Endothelial cell of umbilical vein (primary cell): ENCODE results near the gene CIDEA. TPM values are rescaled to one million over a fixed set of nuclear protein-coding genes. Genes with fewer than 3 reads are reported as not detected.

ENCODE experiments used
- BruUV-seq: library from RNA; stranded (reverse); fragments of 400-500 nt; replicated peaks from 2 replicates; lab custom pipeline; 2021; lab: Mats Ljungman, UMichigan
- CTCF ChIA-PET: fragments of 300-600, 350-600 bp; sonication (Branson Sonifier 250); formaldehyde crosslinking; loops from one replicate; lab custom pipeline; 2021; ENCODE audit warnings: antibody characterized with exemption, inconsistent platforms; lab: Charles Lee
- POLR2A ChIA-PET: fragments of 300-600, 350-600 bp; sonication (Branson Sonifier 250); formaldehyde crosslinking; loops from one replicate; lab custom pipeline; 2021; ENCODE audit warnings: antibody characterized with exemption, inconsistent platforms; lab: Charles Lee
- DNase-seq: peaks from one replicate; pipeline ENCODE4 v3.0.0-alpha.2; 2011; ENCODE audit warnings: low read depth, low spot score
- FAIRE-seq: peaks from 2 replicates; lab custom pipeline; 2011; peaks lifted over from hg19 to GRCh38; lab: Jason Lieb, UNC
- H2AFZ ChIP-seq: 2 replicates; pipeline ENCODE4 v1.6.0; 2012; ENCODE audit warnings: low read depth, low read length, control low read depth, inconsistent platforms
- H3K27ac ChIP-seq: 2 replicates; pipeline ENCODE4 v1.5.1; 2011; ENCODE audit warnings: low read depth, mild to moderate bottlenecking, control low read depth, low read length, moderate library complexity; ENCODE audit not compliant: insufficient read depth
- H3K27me3 ChIP-seq, 2 experiments: 2 replicates each; pipeline versions ENCODE4 v1.6.0 to v1.6.1; 2011; ENCODE audit warnings: low read length in 2 of 2, mixed read lengths in 1 of 2; ENCODE audit not compliant: control insufficient read depth in 2 of 2, insufficient read depth in 2 of 2
- H3K36me3 ChIP-seq, 2 experiments: 2 replicates in 1 of 2; 3 replicates in 1 of 2; pipeline ENCODE4 v1.5.1; 2011; ENCODE audit warnings: low read length in 2 of 2, mild to moderate bottlenecking in 1 of 2, moderate library complexity in 1 of 2; ENCODE audit not compliant: control insufficient read depth in 2 of 2, insufficient read depth in 2 of 2; ENCODE audit errors: extremely low read depth in 1 of 2
- H3K4me1 ChIP-seq: 3 replicates; pipeline ENCODE4 v1.5.1; 2011; ENCODE audit warnings: mild to moderate bottlenecking, low read length; ENCODE audit not compliant: control insufficient read depth, insufficient read depth; ENCODE audit errors: extremely low read depth
- H3K4me2 ChIP-seq: 2 replicates; pipeline ENCODE4 v1.6.1; 2011; ENCODE audit warnings: low read length, control low read depth, mixed read lengths; ENCODE audit not compliant: insufficient read depth
- H3K4me3 ChIP-seq, 3 experiments: fragments of 200-600 bp in 1 of 3; sonication (generic), shearing (Covaris generic) in 1 of 3; replicated peaks in 1 of 3; 2 replicates each; pipeline ENCODE4 v1.5.1; 2011 to 2016; ENCODE audit warnings: control low read depth in 3 of 3, low read length in 3 of 3, mild to moderate bottlenecking in 2 of 3, inconsistent platforms in 1 of 3, low read depth in 1 of 3, moderate library complexity in 1 of 3; ENCODE audit not compliant: insufficient read depth in 1 of 3
- H3K79me2 ChIP-seq: 2 replicates; pipeline ENCODE4 v1.6.0; 2012; ENCODE audit warnings: low read length, inconsistent platforms; ENCODE audit not compliant: control insufficient read depth, insufficient read depth
- H3K9ac ChIP-seq: replicated peaks from 2 replicates; pipeline ENCODE3; 2011; ENCODE audit warnings: low read length, control low read depth; ENCODE audit not compliant: insufficient read depth; ENCODE audit errors: extremely low read depth
- H3K9me1 ChIP-seq: replicated peaks from 3 replicates; pipeline ENCODE4 v1.6.0; 2011; ENCODE audit warnings: mild to moderate bottlenecking, low read length; ENCODE audit not compliant: control insufficient read depth, insufficient read depth; ENCODE audit errors: extremely low read depth
- H3K9me3 ChIP-seq: replicated peaks from 2 replicates; pipeline ENCODE4 v1.5.1; 2012; ENCODE audit warnings: low read length, inconsistent platforms; ENCODE audit not compliant: control insufficient read depth, insufficient read depth
- H4K20me1 ChIP-seq: replicated peaks from 2 replicates; pipeline ENCODE3; 2011; ENCODE audit warnings: mild to moderate bottlenecking, low read length; ENCODE audit not compliant: control insufficient read depth, insufficient read depth; ENCODE audit errors: extremely low read depth
- CTCF ChIP-seq, 2 donors: IDR thresholded peaks; 1 replicate in 1 of 2; 2 replicates in 1 of 2; pipeline ENCODE4 v1.5.1; 2011; ENCODE audit warnings: low read length in 2 of 2, mild to moderate bottlenecking in 2 of 2, moderate library complexity in 2 of 2, control low read depth in 1 of 2, inconsistent platforms in 1 of 2, low read depth in 1 of 2; ENCODE audit not compliant: insufficient read depth in 1 of 2; ENCODE audit errors: extremely low read depth in 1 of 2
- EZH2 ChIP-seq: IDR thresholded peaks from 2 replicates; pipeline ENCODE4 v1.6.1; 2012; ENCODE audit warnings: borderline replicate concordance, low read depth, mild to moderate bottlenecking, moderate library complexity, low read length, inconsistent platforms; ENCODE audit not compliant: severe bottlenecking
- FOS ChIP-seq: IDR thresholded peaks from 2 replicates; pipeline ENCODE4 v1.6.1; 2011; ENCODE audit warnings: mild to moderate bottlenecking, low read length, moderate library complexity, borderline replicate concordance; ENCODE audit not compliant: insufficient read depth
- GATA2 ChIP-seq: IDR thresholded peaks from 2 replicates; pipeline ENCODE4 v1.7.0; 2011; ENCODE audit warnings: low read depth, mild to moderate bottlenecking, moderate library complexity, mixed read lengths, low read length; ENCODE audit not compliant: insufficient read length, insufficient read depth
- JUN ChIP-seq: IDR thresholded peaks from 2 replicates; pipeline ENCODE4 v1.6.1; 2011; ENCODE audit warnings: borderline replicate concordance, low read depth; ENCODE audit not compliant: insufficient read length, insufficient read depth
- MAX ChIP-seq: IDR thresholded peaks from 2 replicates; pipeline ENCODE4 v1.6.1; 2011; ENCODE audit not compliant: insufficient read depth, insufficient read length
- MYC ChIP-seq: IDR thresholded peaks from one replicate; pipeline ENCODE4 v1.6.1; 2011; ENCODE audit warnings: mild to moderate bottlenecking, low read depth, low read length
- POLR2A ChIP-seq: IDR thresholded peaks from 2 replicates; pipeline ENCODE4 v1.6.1; 2012; ENCODE audit warnings: low read depth, mild to moderate bottlenecking, control low read depth, low read length
- POLR2AphosphoS5 ChIP-seq: IDR thresholded peaks from 2 replicates; pipeline ENCODE4 v1.6.1; 2012; ENCODE audit warnings: low read depth, mild to moderate bottlenecking, control low read depth, low read length, moderate library complexity; ENCODE audit not compliant: insufficient read depth
- dilution Hi-C: fragments of 300-500 bp; cut with MboI; formaldehyde crosslinking; loops from one replicate; pipeline ENCODE4 v1.15.0; 2019; ENCODE audit warnings: low sequenced_read_pairs; ENCODE audit not compliant: extremely low pct_ligation_motif_present
- intact Hi-C: fragments of 100-400 bp; cut with micrococcal nuclease; formaldehyde crosslinking; loops from one replicate; pipeline ENCODE4 v1.10.0; 2022
- polyA plus RNA-seq, 4 experiments: library from polyadenylated mRNA; depleted of rRNA in 3 of 4; stranded (reverse) in 3 of 4; unstranded in 1 of 4; fragments of >200 nt; gene quantifications; 2 replicates each; pipeline versions ENCODE4 v1.2.1 to v1.2.3, GENCODE V29; 2011 to 2012; ENCODE audit warnings: missing spikeins in 1 of 4
- total RNA-seq: library from RNA; stranded (reverse); gene quantifications from 2 replicates; pipeline ENCODE4 v1.2.3, GENCODE V29; 2021

Gene CIDEA
- total and polyA plus RNA-seq, 2 donors (not counting 3 experiments of a cell fraction or from before 2014, with no cell fraction given) = 0.42 TPM; not detected in 1

- POLR2A ChIA-PET = interaction anchor here (2.2 to 3.4 kb wide), 2 partner anchors 19 to 31 kb away, joined by 12 to 46 read pairs; partner anchors contain the start of gene TUBB6
- dilution Hi-C loops = no loop called here
- CTCF ChIA-PET = interaction anchor here (4.2 kb wide), 1 partner anchor 51 kb away, joined by 23 read pairs; no protein-coding TSS in a partner anchor
These were observed 22.8 kb downstream of the CIDEA start for GRCh38 chr18:12276736-12277554.

More at GRCh38 chr18:12276736-12277554, 22.8 kb downstream of the CIDEA start:
- Histone ChIP-seq H3K4me3 (no peak overlapping the region), H3K36me3 (no peaks in the 10 kb centered on the region), H3K9me1 (no peaks in the 10 kb centered on the region), H3K27ac (no peak overlapping the region), H3K9me3 (no peaks in the 10 kb centered on the region), H4K20me1 (no peaks in the 10 kb centered on the region), H3K4me2 (no peak overlapping the region), H3K4me1 (peaks cover 25% of the 10 kb centered on the region), H3K9ac (no peak overlapping the region), H2AFZ (no peak overlapping the region), H3K79me2 (no peaks in the 10 kb centered on the region), H3K27me3 (no peaks in the 10 kb centered on the region)
- TF ChIP-seq GATA2 (no peak), EZH2 (no peak), POLR2A (no peak), CTCF (IDR thresholded peaks at IDR 0.05; ENCODE audit: extremely low read depth in 1 of 2, insufficient read depth in 1 of 2, low read depth in 1 of 2, low read length in 2 of 2) (no peak), JUN (no peak), FOS (no peak), MAX (no peak), POLR2AphosphoS5 (no peak), MYC (no peak)
- no TSS peak for BruUV-seq
- FAIRE-seq (no peak), DNase-seq (no peak)
- intact Hi-C loops = no loop called here
